HFF-Myc (cell line): ENCODE results near the gene TRA2A.
"Not testable (repeated sequence)": the region's sequence is repeated elsewhere in the genome, so short reads cannot be mapped to it uniquely, and the experiment has no call there.

Source experiments
- DNase-seq: peaks from one replicate; pipeline ENCODE4 v3.0.0-alpha.2; 2011; ENCODE audit warnings: low read depth; ENCODE audit errors: extremely low read depth
- H3K4me3 ChIP-seq: replicated peaks from 2 replicates; pipeline ENCODE4 v1.5.1; 2011; ENCODE audit warnings: low read depth, mild to moderate bottlenecking, control low read depth, low read length
- CTCF ChIP-seq: IDR thresholded peaks from 2 replicates; pipeline ENCODE4 v1.5.1; 2012; ENCODE audit warnings: mild to moderate bottlenecking, low read depth, low read length, control low read depth; ENCODE audit errors: missing control alignments

Gene TRA2A

GRCh38 chr7:23531050-23531793 is 559 bp downstream of the TRA2A start:
- no peak for TF ChIP-seq CTCF
- no peak for DNase-seq

GRCh38 chr7:23530405-23530804 is 1.4 kb downstream of the TRA2A start:
- H3K4me3 ChIP-seq, result peak overlapping the region; percentile 79
- DNase-seq, result no peak
- no peak for TF ChIP-seq CTCF

More at GRCh38 chr7:23531050-23531793, 559 bp downstream of the TRA2A start:
- peak overlapping the region; percentile 79 for H3K4me3 ChIP-seq

GRCh38 chr7:23529262-23529859 is 2.4 kb downstream of the TRA2A start:
- H3K4me3 ChIP-seq, result peak overlapping the region; percentile 79

GRCh38 chr7:23525611-23526010 is 6.2 kb downstream of the TRA2A start:
- not testable (repeated sequence) for DNase-seq, H3K4me3 ChIP-seq

More at GRCh38 chr7:23529262-23529859, 2.4 kb downstream of the TRA2A start:
- DNase-seq, result no peak
- TF ChIP-seq CTCF, result no peak

GRCh38 chr7:23524473-23524872 is 7.3 kb downstream of the TRA2A start:
- TF ChIP-seq CTCF, result no peak
- H3K4me3 ChIP-seq, result no peak overlapping the region
- DNase-seq, result no peak

GRCh38 chr7:23523486-23524075 is 8.2 kb downstream of the TRA2A start:
- no peak for TF ChIP-seq CTCF
- no peak overlapping the region for H3K4me3 ChIP-seq
- DNase-seq, result no peak

GRCh38 chr7:23520582-23520981 is 11.2 kb downstream of the TRA2A start:
- TF ChIP-seq CTCF, result peak; percentile 13
- no peak for DNase-seq
- no peak overlapping the region for H3K4me3 ChIP-seq
